KMS-11 (cell line): ENCODE measurements around the gene DEFB131B.
"Not testable (repeated sequence)": the region's sequence is repeated elsewhere in the genome, so short reads cannot be mapped to it uniquely, and the experiment has no call there.

ENCODE experiments used
- H2AFZ ChIP-seq: fragments of 200-600 bp; sonication (generic); 2 replicates; pipeline ENCODE4 v1.6.1; 2016; ENCODE audit warnings: antibody characterized with exemption, mixed run types, low read depth
- H3K27ac ChIP-seq: fragments of 200-600 bp; sonication (generic); 2 replicates; pipeline ENCODE4 v1.6.1; 2016; ENCODE audit warnings: mild to moderate bottlenecking, mixed run types
- H3K27me3 ChIP-seq: fragments of 200-600 bp; sonication (generic); 2 replicates; pipeline ENCODE4 v1.6.1; 2017; ENCODE audit warnings: mild to moderate bottlenecking, low read depth, mixed run types, moderate library complexity; ENCODE audit not compliant: insufficient read depth
- H3K36me3 ChIP-seq: fragments of 200-600 bp; sonication (generic); 2 replicates; pipeline ENCODE4 v1.6.1; 2017; ENCODE audit warnings: mild to moderate bottlenecking, mixed run types; ENCODE audit not compliant: insufficient read depth
- H3K4me1 ChIP-seq: fragments of 200-600 bp; sonication (generic); 2 replicates; pipeline ENCODE4 v1.6.1; 2016; ENCODE audit warnings: mild to moderate bottlenecking, low read depth, mixed run types; ENCODE audit not compliant: poor library complexity, severe bottlenecking
- H3K4me2 ChIP-seq: fragments of 200-600 bp; sonication (generic); 2 replicates; pipeline ENCODE4 v1.7.0; 2016; ENCODE audit warnings: mild to moderate bottlenecking, mixed run types
- H3K4me3 ChIP-seq: fragments of 200-600 bp; sonication (generic); IDR thresholded peaks from 2 replicates; pipeline ENCODE4 v1.6.1; 2017; ENCODE audit warnings: low read depth, low read length, mixed read lengths; ENCODE audit not compliant: insufficient read depth
- H3K79me2 ChIP-seq: fragments of 200-600 bp; sonication (generic); 2 replicates; pipeline ENCODE4 v1.6.1; 2016; ENCODE audit warnings: low read depth, mixed run types; ENCODE audit not compliant: insufficient read depth
- H3K9ac ChIP-seq: fragments of 200-600 bp; sonication (generic); 2 replicates; pipeline ENCODE4 v1.6.1; 2016; ENCODE audit warnings: mild to moderate bottlenecking, mixed run types
- H4K20me1 ChIP-seq: fragments of 200-600 bp; sonication (generic); 2 replicates; pipeline ENCODE4 v1.6.1; 2016; ENCODE audit warnings: mild to moderate bottlenecking, mixed run types; ENCODE audit not compliant: insufficient read depth
- TF ChIP-seq, protein P1 (sequence below): fragments of 200-600 bp; sonication (generic); conservative IDR thresholded peaks from 2 replicates; pipeline ENCODE4 v1.6.1; 2017; ENCODE audit warnings: low read depth, mild to moderate bottlenecking, antibody characterized with exemption, low read length, moderate library complexity, mixed read lengths

The DEFB131B gene

DNA sequence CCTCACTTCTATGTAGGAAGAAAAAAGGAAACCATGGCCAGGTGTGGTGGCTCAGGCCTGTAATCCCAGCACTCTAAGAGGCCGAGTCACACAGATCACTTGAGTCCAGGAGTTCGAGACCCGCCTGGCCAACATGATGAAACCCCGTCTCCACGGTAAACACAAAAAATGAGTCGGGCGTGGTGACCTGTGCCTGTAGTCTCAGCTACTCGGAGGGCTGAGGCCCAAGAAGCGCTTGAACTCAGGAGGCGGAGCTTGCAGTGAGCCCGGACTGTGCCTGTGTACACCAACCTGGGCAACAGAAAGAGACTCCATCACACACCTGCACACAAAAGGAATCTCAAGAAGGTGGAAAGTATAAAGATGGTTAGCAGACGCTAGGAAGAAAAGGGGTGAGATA, 17.7 kb downstream of the DEFB131B start:
- Histone ChIP-seq H3K36me3 (no peaks in the 10 kb centered on the region), H3K9ac (no peak overlapping the region), H3K27me3 (no peaks in the 10 kb centered on the region), H3K4me1 (no peaks in the 10 kb centered on the region), H3K27ac (no peak overlapping the region), H4K20me1 (no peaks in the 10 kb centered on the region), H2AFZ (no peak overlapping the region), H3K4me3 (no peak overlapping the region), H3K79me2 (no peaks in the 10 kb centered on the region), H3K4me2 (no peak overlapping the region)
- TF ChIP-seq, protein P1, sequence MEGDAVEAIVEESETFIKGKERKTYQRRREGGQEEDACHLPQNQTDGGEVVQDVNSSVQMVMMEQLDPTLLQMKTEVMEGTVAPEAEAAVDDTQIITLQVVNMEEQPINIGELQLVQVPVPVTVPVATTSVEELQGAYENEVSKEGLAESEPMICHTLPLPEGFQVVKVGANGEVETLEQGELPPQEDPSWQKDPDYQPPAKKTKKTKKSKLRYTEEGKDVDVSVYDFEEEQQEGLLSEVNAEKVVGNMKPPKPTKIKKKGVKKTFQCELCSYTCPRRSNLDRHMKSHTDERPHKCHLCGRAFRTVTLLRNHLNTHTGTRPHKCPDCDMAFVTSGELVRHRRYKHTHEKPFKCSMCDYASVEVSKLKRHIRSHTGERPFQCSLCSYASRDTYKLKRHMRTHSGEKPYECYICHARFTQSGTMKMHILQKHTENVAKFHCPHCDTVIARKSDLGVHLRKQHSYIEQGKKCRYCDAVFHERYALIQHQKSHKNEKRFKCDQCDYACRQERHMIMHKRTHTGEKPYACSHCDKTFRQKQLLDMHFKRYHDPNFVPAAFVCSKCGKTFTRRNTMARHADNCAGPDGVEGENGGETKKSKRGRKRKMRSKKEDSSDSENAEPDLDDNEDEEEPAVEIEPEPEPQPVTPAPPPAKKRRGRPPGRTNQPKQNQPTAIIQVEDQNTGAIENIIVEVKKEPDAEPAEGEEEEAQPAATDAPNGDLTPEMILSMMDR: no peak

DNA sequence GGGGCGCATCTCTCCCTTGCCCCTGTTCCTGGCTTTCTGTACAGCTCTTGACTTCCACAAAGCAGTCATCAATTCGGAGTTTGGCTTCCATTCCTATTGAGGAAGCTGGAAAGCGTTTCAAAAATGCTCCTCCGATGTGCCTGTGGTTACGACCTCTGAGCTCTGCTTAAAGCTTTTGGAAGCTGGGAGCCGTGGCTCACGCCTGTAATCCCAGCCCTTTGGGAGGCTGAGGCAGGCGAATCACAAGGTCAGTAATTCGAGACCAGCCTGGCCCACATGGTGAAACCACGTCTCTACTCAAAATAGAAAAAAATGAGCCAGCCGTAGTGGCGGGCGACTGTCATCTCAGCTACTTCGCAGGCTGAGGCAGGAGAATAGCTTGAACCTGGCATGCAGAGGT, 22.9 kb downstream of the DEFB131B start:
- H2AFZ ChIP-seq, H3K4me3 ChIP-seq, H3K27ac ChIP-seq, H3K36me3 ChIP-seq, H4K20me1 ChIP-seq, H3K4me1 ChIP-seq, H3K79me2 ChIP-seq, H3K9ac ChIP-seq, H3K4me2 ChIP-seq, H3K27me3 ChIP-seq: not testable (repeated sequence)

DNA sequence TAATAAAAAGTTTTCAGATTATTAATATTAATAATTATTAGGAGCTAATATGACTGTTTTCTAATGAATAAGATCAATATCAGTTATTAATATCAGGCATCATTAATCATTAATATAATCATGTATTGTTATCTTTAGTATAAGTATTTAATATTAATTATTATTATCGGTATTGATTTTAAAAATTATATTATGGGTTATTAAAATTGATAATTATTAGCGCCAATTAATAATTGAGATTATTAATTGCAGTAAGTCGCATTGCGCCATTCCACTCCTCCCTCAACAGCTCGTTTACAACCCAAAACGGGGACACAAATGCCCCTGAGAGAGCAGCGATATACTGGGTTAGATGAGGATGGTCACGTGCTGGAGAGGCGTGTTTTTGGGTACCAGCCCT, 30.0 kb downstream of the DEFB131B start:
- H2AFZ ChIP-seq: no peak overlapping the region
- H3K4me3 ChIP-seq: no peak overlapping the region
- H3K4me1 ChIP-seq: peaks cover 9% of the 10 kb centered on the region
- H3K27me3 ChIP-seq: no peaks in the 10 kb centered on the region
- no peak overlapping the region for H3K27ac ChIP-seq
- no peak overlapping the region for H3K9ac ChIP-seq
- H3K79me2 ChIP-seq: no peaks in the 10 kb centered on the region
- TF ChIP-seq, protein P1: no peak
- H3K36me3 ChIP-seq: no peaks in the 10 kb centered on the region
- H4K20me1 ChIP-seq: no peaks in the 10 kb centered on the region
- H3K4me2 ChIP-seq: no peak overlapping the region

DNA sequence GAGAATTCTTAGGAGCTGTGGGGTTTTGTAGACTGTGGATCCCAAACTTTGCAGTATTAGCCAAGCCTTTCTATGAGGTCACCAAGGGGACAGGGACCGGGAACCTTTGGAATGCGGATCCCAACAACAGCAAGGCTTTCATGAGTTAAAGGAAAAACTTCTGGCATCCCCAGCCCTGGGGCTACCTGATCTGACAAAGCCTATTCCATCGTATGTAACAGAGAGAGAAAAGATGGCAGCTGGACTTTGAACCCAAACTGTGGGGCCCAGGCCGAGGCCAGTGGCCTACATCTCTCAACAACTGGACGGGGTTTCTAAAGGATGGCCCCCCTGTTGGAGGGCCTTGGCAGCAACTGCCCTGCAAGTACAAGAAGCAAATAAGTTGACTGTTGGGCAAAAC, 32.5 kb downstream of the DEFB131B start:
- H3K27ac ChIP-seq, H3K4me2 ChIP-seq, H3K9ac ChIP-seq, H3K27me3 ChIP-seq, H2AFZ ChIP-seq, H3K36me3 ChIP-seq, H4K20me1 ChIP-seq, H3K4me3 ChIP-seq, H3K79me2 ChIP-seq: not testable (repeated sequence)
- H3K4me1 ChIP-seq: peaks cover 24% of the 10 kb centered on the region

DNA sequence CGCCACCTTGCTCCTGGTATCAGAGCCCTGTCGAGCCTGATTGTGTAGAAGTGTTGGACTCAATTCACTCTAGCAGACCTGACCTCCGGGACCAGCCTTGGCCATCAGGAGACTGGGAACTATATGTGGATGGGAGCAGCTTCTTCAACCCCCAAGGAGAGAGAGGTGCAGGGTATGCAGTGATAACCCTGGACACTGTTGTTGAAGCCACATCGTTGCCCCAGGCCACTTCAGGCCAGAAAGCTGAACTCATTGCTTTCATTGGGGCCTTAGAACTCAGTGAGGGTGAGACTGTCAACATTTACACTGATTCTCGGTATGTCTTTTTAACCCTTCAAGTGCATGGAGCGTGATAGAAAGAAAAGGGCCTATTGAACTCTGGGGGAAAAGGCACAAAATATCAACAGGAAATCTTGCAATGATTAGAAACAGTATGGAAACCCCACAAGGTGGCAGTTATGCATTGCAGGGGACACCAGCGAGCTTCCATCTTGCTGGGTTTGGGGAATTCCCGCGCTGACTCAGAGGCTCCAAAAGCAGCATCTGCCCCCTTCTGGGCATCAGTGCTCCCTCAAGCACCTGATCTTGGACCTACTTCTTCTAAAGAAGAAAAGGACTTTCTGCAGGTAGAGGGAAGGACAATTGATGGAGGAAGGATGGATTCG, 33.2 kb downstream of the DEFB131B start:
- not testable (repeated sequence) for H4K20me1 ChIP-seq, H2AFZ ChIP-seq

DNA sequence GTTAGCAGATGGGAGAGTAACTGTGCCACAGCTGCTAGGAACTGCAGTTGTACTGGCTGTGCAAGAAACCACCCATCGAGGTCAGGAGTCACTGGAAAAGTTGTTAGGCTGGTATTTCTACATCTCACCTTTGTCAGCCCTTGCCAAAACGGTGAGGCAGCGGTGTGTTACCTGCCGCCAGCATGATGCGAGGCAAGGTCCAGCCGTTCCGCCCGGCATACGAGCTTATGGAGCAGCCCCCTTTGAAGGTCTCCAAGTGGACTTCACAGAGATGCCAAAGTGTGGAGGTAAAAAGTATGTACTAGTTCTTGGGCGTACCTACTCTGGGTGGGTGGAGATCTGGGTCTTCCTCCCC, 33.7 kb downstream of the DEFB131B start:
- peaks cover 24% of the 10 kb centered on the region for H3K4me1 ChIP-seq
- not testable (repeated sequence) for H3K4me3 ChIP-seq, H3K36me3 ChIP-seq, H3K27ac ChIP-seq, H3K9ac ChIP-seq, H3K4me2 ChIP-seq, H2AFZ ChIP-seq, H3K27me3 ChIP-seq, H4K20me1 ChIP-seq, H3K79me2 ChIP-seq

More for the DNA sequence above, 33.2 kb downstream of the DEFB131B start:
- not testable (repeated sequence) for H3K79me2 ChIP-seq, H3K9ac ChIP-seq, H3K27ac ChIP-seq, H3K4me3 ChIP-seq, H3K4me2 ChIP-seq, H3K36me3 ChIP-seq, H3K27me3 ChIP-seq
- H3K4me1 ChIP-seq: peaks cover 24% of the 10 kb centered on the region
